B cell (primary cell): ENCODE data around the gene WFIKKN2. TPM values are rescaled to one million over a fixed set of nuclear protein-coding genes. Genes with fewer than 3 reads are reported as not detected.

ENCODE experiments used
- ATAC-seq: fragments of 200-7000 bp; cut with Tn5 transposase; one replicate; pipeline ENCODE4 v1.10.0; 2021; ENCODE audit warnings: low read depth, mild to moderate bottlenecking, moderate number of reproducible peaks, moderate library complexity
- CTCF ChIA-PET: fragments of 350-600 bp; sonication (Branson Sonifier 250); formaldehyde crosslinking; loops from one replicate; lab custom pipeline; 2021; ENCODE audit warnings: antibody characterized with exemption, inconsistent platforms; lab: Charles Lee
- POLR2A ChIA-PET: fragments of 350-600 bp; sonication (Branson Sonifier 250); formaldehyde crosslinking; loops from one replicate; lab custom pipeline; 2021; ENCODE audit warnings: antibody characterized with exemption; lab: Charles Lee
- DNase-seq: peaks from one replicate; pipeline ENCODE4 v3.0.0; 2013
- H2AFZ ChIP-seq: 2 replicates; pipeline ENCODE4 v1.6.1; 2012; ENCODE audit warnings: mild to moderate bottlenecking, low read depth, low read length; ENCODE audit not compliant: insufficient read depth, poor library complexity, severe bottlenecking
- H3K27ac ChIP-seq, 2 donors: 1 replicate in 1 of 2; 2 replicates in 1 of 2; pipeline ENCODE4 v1.5.1; 2012 to 2013; ENCODE audit warnings: low read length in 2 of 2, mild to moderate bottlenecking in 2 of 2, moderate library complexity in 1 of 2
- H3K27me3 ChIP-seq, 4 experiments: fragments of 200-600 bp in 1 of 4; sonication (generic) in 1 of 4; replicated peaks in 1 of 4; 1 replicate in 2 of 4; 2 replicates in 2 of 4; pipeline versions ENCODE4 v1.6.1 to v1.7.0; 2013 to 2016; ENCODE audit warnings: low read length in 3 of 4, mild to moderate bottlenecking in 2 of 4, mixed read lengths in 1 of 4, moderate library complexity in 1 of 4; ENCODE audit not compliant: insufficient read depth in 4 of 4, control insufficient read depth in 3 of 4; ENCODE audit errors: control extremely low read depth in 1 of 4
- H3K36me3 ChIP-seq, 2 experiments: replicated peaks in 1 of 2; 1 replicate in 1 of 2; 2 replicates in 1 of 2; pipeline versions ENCODE4 v1.6.1 to v1.7.1; 2013; ENCODE audit warnings: low read length in 1 of 2; ENCODE audit not compliant: insufficient read depth in 2 of 2, control insufficient read depth in 1 of 2; ENCODE audit errors: control extremely low read depth in 1 of 2, extremely low read depth in 1 of 2
- H3K4me1 ChIP-seq, 2 donors: fragments of 200-600 bp in 1 of 2; sonication (generic) in 1 of 2; 1 replicate in 1 of 2; 2 replicates in 1 of 2; pipeline versions ENCODE4 v1.5.1 to v1.6.1; 2013 to 2017; ENCODE audit warnings: low read length in 2 of 2; ENCODE audit not compliant: control insufficient read depth in 2 of 2, insufficient read depth in 2 of 2
- H3K4me2 ChIP-seq: replicated peaks from 2 replicates; pipeline ENCODE3; 2012; ENCODE audit warnings: mild to moderate bottlenecking, low read depth, low read length; ENCODE audit not compliant: poor library complexity, severe bottlenecking
- H3K4me3 ChIP-seq, 5 experiments: fragments of 200-600 bp in 1 of 5; sonication (generic) in 1 of 5; 1 replicate in 3 of 5; 2 replicates in 2 of 5; pipeline versions ENCODE4 v1.5.1 to v1.7.0; 2011 to 2016; ENCODE audit warnings: low read length in 4 of 5, mild to moderate bottlenecking in 4 of 5, low read depth in 2 of 5, control low read depth in 1 of 5, moderate library complexity in 1 of 5; ENCODE audit not compliant: insufficient read depth in 1 of 5; ENCODE audit errors: control extremely low read depth in 1 of 5, extremely low read depth in 1 of 5
- H3K79me2 ChIP-seq: fragments of 200-600 bp; sonication (generic); one replicate; pipeline ENCODE4 v1.6.0; 2016; ENCODE audit warnings: low read length; ENCODE audit not compliant: control insufficient read depth, insufficient read depth
- H3K9ac ChIP-seq: fragments of 200-600 bp; sonication (generic); 2 replicates; pipeline ENCODE4 v1.6.1; 2017; ENCODE audit warnings: mild to moderate bottlenecking, low read length, moderate library complexity
- H3K9me3 ChIP-seq, 3 donors: one replicate each; pipeline versions ENCODE4 v1.6.1 to v1.7.1; 2013; ENCODE audit warnings: low read length in 2 of 3; ENCODE audit not compliant: control insufficient read depth in 2 of 3, insufficient read depth in 1 of 3; ENCODE audit errors: control extremely low read depth in 1 of 3
- H4K20me1 ChIP-seq: 2 replicates; pipeline ENCODE4 v1.6.0; 2012; ENCODE audit warnings: mild to moderate bottlenecking, low read length; ENCODE audit not compliant: insufficient read depth, control insufficient read depth, poor library complexity, severe bottlenecking
- H3K27ac Mint-ChIP-seq: one replicate; pipeline ENCODE4 v1.8.0; 2021; ENCODE audit warnings: mixed read lengths
- H3K27me3 Mint-ChIP-seq: one replicate; pipeline ENCODE4 v1.8.0; 2021; ENCODE audit warnings: mixed read lengths
- H3K4me1 Mint-ChIP-seq: one replicate; pipeline ENCODE4 v1.8.0; 2021; ENCODE audit warnings: mixed read lengths
- H3K4me3 Mint-ChIP-seq: one replicate; pipeline ENCODE4 v1.8.0; 2021; ENCODE audit warnings: mixed read lengths
- H3K9me3 Mint-ChIP-seq: one replicate; pipeline ENCODE4 v1.8.0; 2022; ENCODE audit warnings: mixed read lengths; ENCODE audit not compliant: insufficient read depth
- EZH2 ChIP-seq: IDR thresholded peaks from 2 replicates; pipeline ENCODE4 v1.6.1; 2012; ENCODE audit warnings: borderline replicate concordance, low read depth, mild to moderate bottlenecking, moderate library complexity, low read length; ENCODE audit not compliant: insufficient read depth, poor library complexity, severe bottlenecking
- WGBS: methylation state at CpG from one replicate; pipeline ENCODE4 v1.1.5; 2013; ENCODE audit warnings: missing lambda C conversion rate; ENCODE audit not compliant: insufficient coverage; 5-methylcytosine and 5-hydroxymethylcytosine counted together
- intact Hi-C: fragments of 100-400 bp; cut with micrococcal nuclease; formaldehyde crosslinking; loops from one replicate; pipeline ENCODE4 v1.10.0; 2022
- polyA plus RNA-seq: library from polyadenylated mRNA; depleted of rRNA; stranded (reverse); fragments of >200 nt; gene quantifications from 2 replicates; pipeline ENCODE4 v1.2.3, GENCODE V29; 2012
- total RNA-seq, 2 donors: library from RNA; stranded (reverse); fragments of 120-200 nt in 1 of 2; gene quantifications; 1 replicate in 1 of 2; 2 replicates in 1 of 2; pipeline versions ENCODE4 v1.2.3 to v1.2.4, GENCODE V29; 2013 to 2022
- TF ChIP-seq, protein P1 (sequence below): fragments of 200-600 bp; IDR thresholded peaks from one replicate; pipeline ENCODE4 v1.8.0; 2022; ENCODE audit warnings: antibody characterized with exemption, mild to moderate bottlenecking

The WFIKKN2 gene
- total and polyA plus RNA-seq, 2 donors (not counting 1 experiment from before 2014, with no cell fraction given): not detected

- Histone ChIP-seq H3K79me2 (no peaks in the 10 kb centered on the region), H3K9ac (no peak overlapping the region), H3K4me3 (no peak overlapping the region), H3K9me3 (peaks cover 0 to 17% (median 7%) of the 10 kb centered on the region in 3 donors), H3K27me3 (no peaks in the 10 kb centered on the region), H4K20me1 (no peaks in the 10 kb centered on the region), H3K4me1 (peaks cover 9 to 11% of the 10 kb centered on the region in 2 donors), H3K27ac (no peak overlapping the region), H3K36me3 (no peaks in the 10 kb centered on the region), H3K4me2 (no peak overlapping the region), H2AFZ (no peak overlapping the region)
- intact Hi-C loops: no loop called here
- DNase-seq (no peak), ATAC-seq (no peak)
- ChIA-PET POLR2A (interaction anchor here (0.6 kb wide), 1 partner anchor 296 kb away, joined by 8 read pairs; no protein-coding TSS in a partner anchor), CTCF (interaction anchor here (0.7 to 10.7 kb wide), 3 partner anchors 14 to 105 kb away, joined by 3 to 400 read pairs (median 125); partner anchors contain the start of gene TOB1)
- H3K4me3 Mint-ChIP-seq: no peak overlapping the region
- H3K27me3 Mint-ChIP-seq: no peaks in the 10 kb centered on the region
- peaks cover 6% of the 10 kb centered on the region for H3K9me3 Mint-ChIP-seq
- peaks cover 13% of the 10 kb centered on the region for H3K4me1 Mint-ChIP-seq
- H3K27ac Mint-ChIP-seq: no peak overlapping the region
- TF ChIP-seq EZH2: no peak
- TF ChIP-seq, protein P1, sequence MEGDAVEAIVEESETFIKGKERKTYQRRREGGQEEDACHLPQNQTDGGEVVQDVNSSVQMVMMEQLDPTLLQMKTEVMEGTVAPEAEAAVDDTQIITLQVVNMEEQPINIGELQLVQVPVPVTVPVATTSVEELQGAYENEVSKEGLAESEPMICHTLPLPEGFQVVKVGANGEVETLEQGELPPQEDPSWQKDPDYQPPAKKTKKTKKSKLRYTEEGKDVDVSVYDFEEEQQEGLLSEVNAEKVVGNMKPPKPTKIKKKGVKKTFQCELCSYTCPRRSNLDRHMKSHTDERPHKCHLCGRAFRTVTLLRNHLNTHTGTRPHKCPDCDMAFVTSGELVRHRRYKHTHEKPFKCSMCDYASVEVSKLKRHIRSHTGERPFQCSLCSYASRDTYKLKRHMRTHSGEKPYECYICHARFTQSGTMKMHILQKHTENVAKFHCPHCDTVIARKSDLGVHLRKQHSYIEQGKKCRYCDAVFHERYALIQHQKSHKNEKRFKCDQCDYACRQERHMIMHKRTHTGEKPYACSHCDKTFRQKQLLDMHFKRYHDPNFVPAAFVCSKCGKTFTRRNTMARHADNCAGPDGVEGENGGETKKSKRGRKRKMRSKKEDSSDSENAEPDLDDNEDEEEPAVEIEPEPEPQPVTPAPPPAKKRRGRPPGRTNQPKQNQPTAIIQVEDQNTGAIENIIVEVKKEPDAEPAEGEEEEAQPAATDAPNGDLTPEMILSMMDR: no peak
- no CpG with 5 or more reads among the region's 2 CpGs for WGBS
These were observed 13.3 kb downstream of the WFIKKN2 start for GRCh38 chr17:50848711-50849110.

DNA sequence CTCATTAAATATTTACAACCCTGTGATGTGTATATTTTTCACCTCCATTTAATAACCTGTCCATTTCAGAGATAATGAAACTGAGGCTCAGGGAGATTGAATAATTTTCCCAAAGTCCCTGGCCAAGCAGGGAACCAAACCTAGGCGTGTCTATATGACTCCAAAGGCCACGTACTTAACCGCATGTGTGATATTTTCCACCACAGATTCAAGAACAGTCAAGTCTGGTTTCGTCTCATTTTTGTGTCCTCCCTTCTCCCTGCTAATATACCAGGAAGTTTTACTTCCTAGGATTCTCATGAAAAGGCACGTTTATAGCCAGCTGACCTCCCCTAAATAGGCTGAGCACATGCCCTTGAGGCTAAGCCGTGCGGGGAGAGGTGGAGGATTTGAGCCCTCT lies 15.3 kb downstream of the WFIKKN2 start:
- no peaks in the 10 kb centered on the region for H4K20me1 ChIP-seq
- Mint-ChIP-seq H3K4me1 (peaks cover 13% of the 10 kb centered on the region), H3K4me3 (no peak overlapping the region), H3K9me3 (peaks cover 6% of the 10 kb centered on the region), H3K27ac (no peak overlapping the region), H3K27me3 (no peaks in the 10 kb centered on the region)
- no peak overlapping the region for H3K4me2 ChIP-seq
- no peaks in the 10 kb centered on the region for H3K79me2 ChIP-seq
- H3K36me3 ChIP-seq: no peaks in the 10 kb centered on the region
- H3K4me1 ChIP-seq: peaks cover 9 to 11% of the 10 kb centered on the region in 2 donors
- H2AFZ ChIP-seq: no peak overlapping the region
- ATAC-seq (no peak), DNase-seq (no peak)
- intact Hi-C loops: loop anchor here (5.0 kb wide), 1 partner anchor 302 kb away; the partner anchor contains the start of gene NME1
- peaks cover 0 to 17% (median 7%) of the 10 kb centered on the region in 3 donors for H3K9me3 ChIP-seq
- H3K9ac ChIP-seq: no peak overlapping the region
- H3K27me3 ChIP-seq: no peaks in the 10 kb centered on the region
- 89% methylated on average over 3 of the region's 7 CpGs for WGBS
- TF ChIP-seq, protein P1: no peak
- no peak for TF ChIP-seq EZH2
- ChIA-PET POLR2A (no interaction called here), CTCF (interaction anchor here (1.6 to 10.7 kb wide), 5 partner anchors 13 to 114 kb away, joined by 4 to 400 read pairs (median 20); partner anchors contain the start of gene TOB1)
- no peak overlapping the region for H3K4me3 ChIP-seq
- H3K27ac ChIP-seq: no peak overlapping the region
